Spleen (tissue), 7 donors: ENCODE measurements around the gene PTPRA.

Experiments
- POLR2A ChIP-seq, 3 donors: fragments of 450-650 bp; IDR thresholded peaks; one replicate each; pipeline ENCODE4 v1.5.1; 2017; ENCODE audit warnings: antibody characterized with exemption in 3 of 3, mild to moderate bottlenecking in 1 of 3
- TF ChIP-seq, protein P1 (sequence below), 11 experiments: fragments of 200-600 bp in 7 of 11; fragments of 450-650 bp in 4 of 11; sonication (generic) in 4 of 11; IDR thresholded peaks in 8 of 11; conservative IDR thresholded peaks in 3 of 11; 1 replicate in 7 of 11; 2 replicates in 4 of 11; pipeline versions ENCODE4 v1.4.0 to v1.8.0; 2016 to 2021; ENCODE audit warnings: antibody characterized with exemption in 11 of 11, inconsistent platforms in 4 of 11, mild to moderate bottlenecking in 1 of 11
- donor health status: DM: no; HTN: no; CAD: no; lungs with moderate emphysema.
- donor health status: DM: no; HTN: no; CAD: no.
- donor health status: DM: no; HTN: no; CAD: no.

DNA sequence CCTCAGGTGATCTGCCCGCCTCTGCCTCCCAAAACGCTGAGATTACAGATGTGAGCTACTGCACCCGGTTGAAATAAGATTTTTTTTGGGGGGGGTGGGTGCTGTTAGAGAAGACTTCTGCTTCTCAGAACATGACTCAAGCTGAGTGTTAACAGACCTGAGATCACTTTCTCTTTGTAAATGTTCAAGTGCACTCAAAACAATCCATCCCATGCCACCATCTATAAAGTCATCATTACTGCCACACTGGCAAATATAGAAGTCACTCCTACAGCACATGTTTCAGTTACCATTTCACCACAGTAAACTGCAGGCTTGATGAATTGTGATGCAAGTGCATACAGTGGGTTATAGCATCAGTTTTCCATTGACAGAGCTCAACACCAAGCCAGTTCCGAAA is 23.8 kb upstream of the PTPRA start:
- TF ChIP-seq, protein P1, sequence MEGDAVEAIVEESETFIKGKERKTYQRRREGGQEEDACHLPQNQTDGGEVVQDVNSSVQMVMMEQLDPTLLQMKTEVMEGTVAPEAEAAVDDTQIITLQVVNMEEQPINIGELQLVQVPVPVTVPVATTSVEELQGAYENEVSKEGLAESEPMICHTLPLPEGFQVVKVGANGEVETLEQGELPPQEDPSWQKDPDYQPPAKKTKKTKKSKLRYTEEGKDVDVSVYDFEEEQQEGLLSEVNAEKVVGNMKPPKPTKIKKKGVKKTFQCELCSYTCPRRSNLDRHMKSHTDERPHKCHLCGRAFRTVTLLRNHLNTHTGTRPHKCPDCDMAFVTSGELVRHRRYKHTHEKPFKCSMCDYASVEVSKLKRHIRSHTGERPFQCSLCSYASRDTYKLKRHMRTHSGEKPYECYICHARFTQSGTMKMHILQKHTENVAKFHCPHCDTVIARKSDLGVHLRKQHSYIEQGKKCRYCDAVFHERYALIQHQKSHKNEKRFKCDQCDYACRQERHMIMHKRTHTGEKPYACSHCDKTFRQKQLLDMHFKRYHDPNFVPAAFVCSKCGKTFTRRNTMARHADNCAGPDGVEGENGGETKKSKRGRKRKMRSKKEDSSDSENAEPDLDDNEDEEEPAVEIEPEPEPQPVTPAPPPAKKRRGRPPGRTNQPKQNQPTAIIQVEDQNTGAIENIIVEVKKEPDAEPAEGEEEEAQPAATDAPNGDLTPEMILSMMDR (IDR thresholded peaks at IDR 0.05 in 8 of 11, conservative IDR thresholded peaks at IDR 0.05 in 3 of 11), result no peak
- TF ChIP-seq POLR2A (IDR thresholded peaks at IDR 0.05), result no peak
